ENCODE results near the gene TMPO.
"Not testable (repeated sequence)": the region's sequence is repeated elsewhere in the genome, so short reads cannot be mapped to it uniquely, and the experiment has no call there.

The TMPO gene

GRCh38 chr12:98538031-98538430 lies 22.6 kb downstream of the TMPO start:
- no peak for DNase-seq (ENCODE audit: low read depth)
- no peak overlapping the region for H3K4me3 ChIP-seq (ENCODE audit: low read depth, low read length)
- TF ChIP-seq CTCF (conservative IDR thresholded peaks at IDR 0.05; ENCODE audit: low read depth, low read length): no peak

DNA sequence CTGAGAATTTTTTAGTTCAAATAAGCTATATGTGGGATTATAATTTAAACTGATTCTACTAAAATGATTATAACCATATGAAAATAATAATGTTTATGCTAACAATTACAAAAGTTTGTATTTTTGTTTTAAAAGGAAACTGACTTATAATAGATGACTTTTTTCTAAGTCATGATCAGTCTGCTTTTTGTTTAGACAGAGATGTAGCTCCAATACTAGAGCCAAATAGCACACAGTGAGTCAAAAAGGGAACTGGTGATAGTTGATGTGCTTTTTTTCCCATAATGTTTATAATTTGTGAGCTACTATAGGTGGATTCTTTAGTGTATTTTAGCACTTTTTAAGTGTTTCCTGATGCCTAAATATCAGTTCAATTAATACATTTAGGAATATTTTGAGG lies 28.3 kb downstream of the TMPO start:
- DNase-seq (ENCODE audit: low read depth): no peak
- no peak for TF ChIP-seq CTCF (conservative IDR thresholded peaks at IDR 0.05; ENCODE audit: low read depth, low read length)
- no peak overlapping the region for H3K4me3 ChIP-seq (ENCODE audit: low read depth, low read length)

DNA sequence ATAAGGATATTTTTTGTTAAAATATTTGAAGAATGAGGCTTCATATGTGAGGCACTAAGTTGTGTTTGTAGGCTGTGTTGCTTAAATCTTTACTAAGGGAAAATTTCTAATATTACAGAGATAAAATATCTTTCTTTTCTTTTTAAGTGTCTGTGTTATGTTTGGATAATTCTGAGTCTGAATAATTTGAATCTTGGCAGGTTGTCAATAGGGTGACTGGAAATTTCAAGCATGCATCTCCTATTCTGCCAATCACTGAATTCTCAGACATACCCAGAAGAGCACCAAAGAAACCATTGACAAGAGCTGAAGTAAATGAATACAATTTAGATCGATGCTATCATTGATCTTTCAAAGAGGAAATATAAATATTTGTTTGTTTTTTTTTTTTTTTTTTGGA lies 29.4 kb downstream of the TMPO start:
- H3K4me3 ChIP-seq (ENCODE audit: low read depth, low read length): no peak overlapping the region
- DNase-seq (ENCODE audit: low read depth): peak; percentile 42
- no peak for TF ChIP-seq CTCF (conservative IDR thresholded peaks at IDR 0.05; ENCODE audit: low read depth, low read length)

DNA sequence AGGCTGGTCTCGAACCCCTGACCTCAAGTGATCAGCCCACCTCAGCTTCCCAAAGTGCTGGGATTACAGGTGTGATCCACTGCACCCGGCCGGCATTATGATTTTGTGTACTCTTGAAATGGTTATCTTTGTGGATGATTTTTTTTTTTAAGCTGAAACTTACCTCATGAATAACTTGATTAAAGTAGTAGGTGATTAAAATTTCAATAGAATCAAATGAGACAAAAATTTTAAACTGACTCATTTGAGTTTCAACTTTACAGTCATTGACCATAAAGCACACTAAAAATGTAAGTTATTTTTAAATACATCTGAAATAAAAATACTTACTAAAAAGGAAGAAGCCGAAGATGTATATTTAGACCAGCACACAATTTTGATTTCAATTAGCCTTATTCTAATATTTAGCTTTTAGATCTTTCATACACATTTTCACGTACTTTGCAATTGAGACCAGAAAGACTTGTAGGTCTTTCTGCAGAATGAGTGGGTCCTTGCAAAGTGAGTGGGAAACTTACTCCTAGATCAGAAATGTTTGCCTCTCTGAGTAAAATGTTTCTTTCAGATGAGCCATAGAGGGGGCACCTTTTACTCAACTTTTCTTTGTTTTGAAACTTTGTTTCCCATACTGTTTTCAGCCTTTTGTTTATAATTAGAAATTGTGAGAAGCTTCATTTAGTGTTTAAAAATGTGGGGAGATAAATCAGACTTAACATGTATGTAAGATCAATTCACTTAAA lies 34.2 kb downstream of the TMPO start:
- H3K4me3 ChIP-seq (ENCODE audit: low read depth, low read length): no peak overlapping the region
- TF ChIP-seq CTCF (conservative IDR thresholded peaks at IDR 0.05; ENCODE audit: low read depth, low read length): no peak
- DNase-seq (ENCODE audit: low read depth): no peak

DNA sequence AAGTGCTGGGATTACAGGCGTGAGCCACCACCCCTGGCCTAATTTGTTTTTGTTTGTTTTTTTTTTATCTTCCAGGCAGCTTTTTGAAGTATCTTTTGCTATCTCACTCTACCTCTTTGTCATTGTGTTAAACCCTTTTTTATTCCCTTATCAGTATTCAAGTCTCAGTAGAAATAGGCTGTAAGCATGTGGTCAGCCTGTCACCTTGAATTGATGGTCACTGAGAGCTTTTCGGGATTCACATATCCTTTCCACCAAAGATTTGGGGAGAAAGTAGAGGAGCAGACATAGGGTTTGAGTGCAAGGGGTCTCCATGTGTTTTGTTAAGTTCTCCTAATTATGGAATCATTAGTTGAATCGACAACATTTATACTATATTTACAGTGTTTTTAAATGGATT lies 36.4 kb downstream of the TMPO start:
- H3K4me3 ChIP-seq (ENCODE audit: low read depth, low read length): no peak overlapping the region
- TF ChIP-seq CTCF (conservative IDR thresholded peaks at IDR 0.05; ENCODE audit: low read depth, low read length): no peak
- DNase-seq (ENCODE audit: low read depth): no peak

GRCh38 chr12:98558097-98558496 lies 42.7 kb downstream of the TMPO start:
- not testable (repeated sequence) for H3K4me3 ChIP-seq (ENCODE audit: low read depth, low read length); DNase-seq (ENCODE audit: low read depth)

- no peak for DNase-seq (ENCODE audit: low read depth)
- no peak overlapping the region for H3K4me3 ChIP-seq (ENCODE audit: low read depth, low read length)
- TF ChIP-seq CTCF (conservative IDR thresholded peaks at IDR 0.05; ENCODE audit: low read depth, low read length): no peak
These were observed 44.3 kb downstream of the TMPO start for GRCh38 chr12:98559666-98560065.
